WTC11 (cell line): ENCODE measurements around the gene SORL1.

ENCODE experiments used
- CTCF ChIP-seq: fragments of 200-600 bp; IDR thresholded peaks from 2 replicates; pipeline ENCODE4 v1.8.0; 2022; ENCODE audit warnings: antibody characterized with exemption
- ELF4 ChIP-seq: sonication (generic); formaldehyde crosslinking; IDR thresholded peaks from 2 replicates; pipeline ENCODE4 v1.8.1; 2022; ENCODE audit warnings: low read depth, mild to moderate bottlenecking, moderate library complexity, missing genetic modification reagents
- ESRRA ChIP-seq: sonication (generic); formaldehyde crosslinking; IDR thresholded peaks from 2 replicates; pipeline ENCODE4 v1.8.1; 2022; ENCODE audit warnings: mild to moderate bottlenecking, missing genetic modification reagents, borderline replicate concordance
- ETV6 ChIP-seq: sonication (generic); formaldehyde crosslinking; IDR thresholded peaks from 2 replicates; pipeline ENCODE4 v1.8.1; 2022; ENCODE audit warnings: mild to moderate bottlenecking, missing genetic modification reagents
- FOXP1 ChIP-seq: sonication (generic); formaldehyde crosslinking; IDR thresholded peaks from 2 replicates; pipeline ENCODE4 v1.8.0; 2022; ENCODE audit warnings: missing genetic modification reagents, mild to moderate bottlenecking, moderate library complexity, borderline replicate concordance
- JUN ChIP-seq: sonication (generic); formaldehyde crosslinking; IDR thresholded peaks from 2 replicates; pipeline ENCODE4 v1.8.0; 2023; ENCODE audit warnings: mild to moderate bottlenecking, missing genetic modification reagents
- KAT7 ChIP-seq: sonication (generic); formaldehyde crosslinking; IDR thresholded peaks from 2 replicates; pipeline ENCODE4 v1.8.1; 2023; ENCODE audit warnings: missing genetic modification reagents, mild to moderate bottlenecking, borderline replicate concordance
- MAX ChIP-seq: sonication (generic); formaldehyde crosslinking; IDR thresholded peaks from 2 replicates; pipeline ENCODE4 v1.8.0; 2022; ENCODE audit warnings: mild to moderate bottlenecking, missing genetic modification reagents
- MXD4 ChIP-seq: fragments of 250-450 bp; sonication (Bioruptor Pico); IDR thresholded peaks from 2 replicates; pipeline ENCODE4 v1.8.0; 2021; ENCODE audit warnings: mild to moderate bottlenecking, moderate library complexity, borderline replicate concordance
- NR1H2 ChIP-seq: sonication (generic); formaldehyde crosslinking; IDR thresholded peaks from 2 replicates; pipeline ENCODE4 v1.9.0; 2021; ENCODE audit warnings: mild to moderate bottlenecking, moderate library complexity, missing genetic modification reagents
- TEAD4 ChIP-seq: sonication (generic); formaldehyde crosslinking; IDR thresholded peaks from 2 replicates; pipeline ENCODE4 v1.8.0; 2022; ENCODE audit warnings: mild to moderate bottlenecking, missing genetic modification reagents
- ZNF138 ChIP-seq: sonication (generic); formaldehyde crosslinking; conservative IDR thresholded peaks from 2 replicates; pipeline ENCODE4 v1.8.1; 2022; ENCODE audit warnings: mild to moderate bottlenecking, moderate library complexity, missing genetic modification reagents

GRCh38 chr11:121465709-121466062 is 13.6 kb downstream of the SORL1 start:
- TF ChIP-seq CTCF, result no peak
- no peak for TF ChIP-seq JUN (CRISPR knock-in tag)
- TF ChIP-seq MXD4 (CRISPR knock-in tag), result no peak
- TF ChIP-seq ZNF138 (CRISPR knock-in tag), result no peak
- no peak for TF ChIP-seq ESRRA (CRISPR knock-in tag)
- no peak for TF ChIP-seq NR1H2
- TF ChIP-seq ETV6 (CRISPR knock-in tag), result no peak
- TF ChIP-seq ELF4, result no peak
- no peak for TF ChIP-seq TEAD4 (CRISPR knock-in tag)
- TF ChIP-seq FOXP1 (CRISPR knock-in tag), result no peak
- TF ChIP-seq KAT7, result no peak
- no peak for TF ChIP-seq MAX (CRISPR knock-in tag)
